GM20431 (cell line): ENCODE results near the gene BORA.
"Not testable (repeated sequence)": the region's sequence is repeated elsewhere in the genome, so short reads cannot be mapped to it uniquely, and the experiment has no call there.

Experiments
- in situ Hi-C: fragments of 300-500 bp; cut with MseI, MboI; formaldehyde crosslinking; loops from one replicate; pipeline ENCODE4 v1.15.0; 2020; ENCODE audit warnings: low sequenced_read_pairs; ENCODE audit not compliant: unreplicated experiment

BORA gene

GRCh38 chr13:72727417-72728289, at the start of gene BORA, which contains the start of gene MZT1:
Gene BORA (plus strand): TSS chr13:72727923. CDS start chr13:72728941, 1,018 bp downstream.
Gene MZT1 (minus strand): TSS chr13:72727629. CDS start chr13:72727602, 27 bp downstream.
- in situ Hi-C loops: no loop called here

GRCh38 chr13:72678312-72678711, 49.4 kb upstream of the BORA start:
- in situ Hi-C loops: no loop called here

- in situ Hi-C loops: no loop called here
These were observed 47.4 kb upstream of the BORA start for GRCh38 chr13:72680353-72680752.

GRCh38 chr13:72686766-72687165, 41.0 kb upstream of the BORA start:
- in situ Hi-C loops: no loop called here

- in situ Hi-C loops: no loop called here
These were observed 38.5 kb upstream of the BORA start for GRCh38 chr13:72689181-72689696.

- in situ Hi-C loops: no loop called here
These were observed 34.7 kb upstream of the BORA start for GRCh38 chr13:72692884-72693514.

GRCh38 chr13:72693832-72694231, 33.9 kb upstream of the BORA start:
- in situ Hi-C loops: no loop called here

GRCh38 chr13:72694314-72694713, 33.4 kb upstream of the BORA start:
- in situ Hi-C loops: no loop called here

- in situ Hi-C loops: no loop called here
These were observed 31.1 kb upstream of the BORA start for GRCh38 chr13:72696579-72696978.

- in situ Hi-C loops: no loop called here
These were observed 29.6 kb upstream of the BORA start for GRCh38 chr13:72698164-72698563.

GRCh38 chr13:72700509-72700908, 27.2 kb upstream of the BORA start:
- in situ Hi-C loops: no loop called here

- in situ Hi-C loops: no loop called here
These were observed 10.9 kb upstream of the BORA start for GRCh38 chr13:72716776-72717175.

GRCh38 chr13:72726185-72726584, 1.5 kb upstream of the BORA start:
- in situ Hi-C loops: not testable (repeated sequence)

GRCh38 chr13:72726726-72727416, 852 bp upstream of the BORA start:
- in situ Hi-C loops: no loop called here

GRCh38 chr13:72728290-72728605, 525 bp downstream of the BORA start:
- in situ Hi-C loops: no loop called here

GRCh38 chr13:72737033-72737432, 9.3 kb downstream of the BORA start:
- in situ Hi-C loops: no loop called here

- in situ Hi-C loops: no loop called here
These were observed 12.3 kb downstream of the BORA start for GRCh38 chr13:72740015-72740414.

- in situ Hi-C loops: no loop called here
These were observed 17.5 kb downstream of the BORA start for GRCh38 chr13:72745260-72745659.

GRCh38 chr13:72751220-72751619, 23.5 kb downstream of the BORA start:
- in situ Hi-C loops: no loop called here

GRCh38 chr13:72754111-72754510, 26.4 kb downstream of the BORA start:
- in situ Hi-C loops: no loop called here
